Measurements from ENCODE around the gene GNRH2.

DNA sequence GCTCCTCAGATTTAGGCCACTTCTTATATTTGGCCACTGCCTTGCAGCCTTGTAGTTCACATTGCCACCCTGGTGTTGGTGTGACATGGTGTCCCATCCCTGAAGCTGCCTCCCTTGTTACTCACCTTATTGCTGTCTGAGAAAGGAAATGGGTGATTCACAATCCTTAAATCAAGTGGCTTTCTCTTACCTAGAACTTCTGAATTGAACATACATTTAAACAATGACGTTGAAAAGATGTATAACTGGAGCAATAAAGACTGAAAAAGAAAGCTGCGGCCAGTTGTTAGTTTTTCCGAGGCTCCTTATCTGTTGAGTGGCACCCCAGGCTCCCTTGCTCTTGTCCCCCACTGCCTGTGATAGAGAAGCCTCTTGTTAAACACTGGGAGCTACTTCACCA is 28.8 kb upstream of the GNRH2 start:
- TF ChIP-seq CTCF (IDR thresholded peaks at IDR 0.05 in 4 of 5, conservative IDR thresholded peaks at IDR 0.05 in 1 of 5) (no peak), POLR2A (IDR thresholded peaks at IDR 0.05) (no peak)

Measured in gastrocnemius medialis (tissue), 4 donors.